ENCODE measurements around the gene TLR6. TPM values are rescaled to one million over a fixed set of nuclear protein-coding genes. Genes with fewer than 3 reads are reported as not detected.

TLR6 gene
- total and polyA plus RNA-seq, 2 of the 8 experiments (the other 6 are each of a cell fraction or from before 2014, with no cell fraction given): 0.02 to 0.09 TPM

GRCh38 chr4:38876636-38877035 lies 20.0 kb upstream of the TLR6 start:
- 93% methylated on average over 2 of the region's 2 CpGs; no CpG with 5 or more reads in 1 of the 2 experiments for WGBS, 2 experiments (ENCODE audit: extremely low coverage in 1 of 2, insufficient coverage in 1 of 2, insufficient read length in 1 of 2, insufficient replicate concordance in 2 of 2, low coverage in 1 of 2, low lambda C conversion rate in 2 of 2, missing lambda C conversion rate in 1 of 2)
- H3K56ac ChIP-seq (replicated peaks; ENCODE audit: insufficient read length, low read depth, low read length): no peak overlapping the region
- H3K4me2 ChIP-seq (ENCODE audit: insufficient read depth in 1 of 2, low read depth in 2 of 2, low read length in 2 of 2): no peak overlapping the region
- no peak overlapping the region for H2BK20ac ChIP-seq (ENCODE audit: low read length)
- no peak overlapping the region for H3K18ac ChIP-seq (ENCODE audit: extremely low read depth, low read length)
- no peak overlapping the region for H4K5ac ChIP-seq (ENCODE audit: insufficient read length, low read depth, low read length)
- no peaks in the 10 kb centered on the region for H4K20me1 ChIP-seq (replicated peaks in 1 of 2; ENCODE audit: control insufficient read depth in 1 of 2, insufficient read depth in 2 of 2, low read length in 2 of 2)
- no peak overlapping the region for H3K23ac ChIP-seq (ENCODE audit: insufficient read length)
- ChIA-PET POLR2A (ENCODE audit: partially characterized antibody) (no interaction called here), CTCF (ENCODE audit: partially characterized antibody) (interaction anchor here (1.0 to 6.9 kb wide), 4 partner anchors 16 to 28 kb away, joined by 3 to 62 read pairs (median 4); no protein-coding TSS in a partner anchor)
- no peaks in the 10 kb centered on the region for H3K27me3 ChIP-seq (replicated peaks in 1 of 4; ENCODE audit: control insufficient read depth in 3 of 4, extremely low read depth in 1 of 4, insufficient read depth in 3 of 4, low read length in 3 of 4)
- no peak overlapping the region for H2AFZ ChIP-seq (ENCODE audit: low read length)
- no peaks in the 10 kb centered on the region for H3K4me1 ChIP-seq (replicated peaks in 1 of 4; ENCODE audit: control insufficient read depth in 3 of 4, insufficient read depth in 4 of 4, low read length in 3 of 4)
- peaks cover 0 to 3% (median 0%) of the 10 kb centered on the region in 4 experiments; a peak in 1 of 8 replicates for H3K36me3 ChIP-seq (ENCODE audit: control insufficient read depth in 2 of 4, insufficient read depth in 4 of 4, low read length in 3 of 4)
- no peak overlapping the region for H2BK15ac ChIP-seq (ENCODE audit: low read length)
- peaks cover 6 to 10% of the 10 kb centered on the region in 2 experiments; a peak in 2 of 4 replicates for H3K9me3 ChIP-seq (ENCODE audit: insufficient read depth in 2 of 2, low read depth in 1 of 2, low read length in 1 of 2)
- no peak overlapping the region for H2BK5ac ChIP-seq (ENCODE audit: low read depth, low read length)
- TF ChIP-seq KDM1A (IDR thresholded peaks at IDR 0.05; ENCODE audit: borderline replicate concordance, low read length) (no peak), GABPA (IDR thresholded peaks at IDR 0.05; ENCODE audit: borderline replicate concordance, insufficient read depth, low read length) (no peak), CHD1 (IDR thresholded peaks at IDR 0.05; ENCODE audit: low read depth, low read length) (no peak), SIN3A (conservative IDR thresholded peaks at IDR 0.05 in 1 of 2, IDR thresholded peaks at IDR 0.05 in 1 of 2; ENCODE audit: low read depth in 1 of 2, low read length in 2 of 2) (no peak), EP300 (IDR thresholded peaks at IDR 0.05; ENCODE audit: borderline replicate concordance in 1 of 2, low read depth in 2 of 2, low read length in 2 of 2) (no peak), GTF2F1 (IDR thresholded peaks at IDR 0.05; ENCODE audit: borderline replicate concordance, low read depth, low read length) (no peak), BRCA1 (IDR thresholded peaks at IDR 0.05; ENCODE audit: low read depth, low read length) (no peak), TCF12 (IDR thresholded peaks at IDR 0.05; ENCODE audit: low read depth, low read length) (no peak), JUND (IDR thresholded peaks at IDR 0.05; ENCODE audit: low read length) (no peak)
- H4K91ac ChIP-seq (replicated peaks; ENCODE audit: insufficient read length, low read length): no peak overlapping the region
- DNase-seq (ENCODE audit: low read depth in 1 of 2, low spot score in 2 of 2) (no peak), FAIRE-seq (no peak)
- H3K79me1 ChIP-seq (ENCODE audit: low read depth, low read length): no peaks in the 10 kb centered on the region
- H3K4me3 ChIP-seq (ENCODE audit: extremely low read depth in 1 of 4, insufficient read depth in 2 of 4, low read depth in 3 of 4, low read length in 4 of 4): no peak overlapping the region
- no peak overlapping the region for H3K27ac ChIP-seq (ENCODE audit: low read depth, low read length)
- no peaks in the 10 kb centered on the region for H3K79me2 ChIP-seq (ENCODE audit: control insufficient read depth in 1 of 2, insufficient read depth in 2 of 2, low read length in 2 of 2)
- H2BK120ac ChIP-seq (replicated peaks; ENCODE audit: low read depth, low read length): no peak overlapping the region
- H3K4ac ChIP-seq (replicated peaks; ENCODE audit: insufficient read length, low read depth, low read length): no peak overlapping the region
- no peak overlapping the region for H3K9ac ChIP-seq (replicated peaks in 1 of 4; ENCODE audit: extremely low read depth in 1 of 4, low read depth in 3 of 4, low read length in 3 of 4)
- no peaks in the 10 kb centered on the region for H3K23me2 ChIP-seq (ENCODE audit: low read depth, low read length)
- H3K14ac ChIP-seq (ENCODE audit: insufficient read length): no peak overlapping the region
- H2AK5ac ChIP-seq (ENCODE audit: low read depth, low read length): no peak overlapping the region
- H2BK12ac ChIP-seq (ENCODE audit: low read depth, low read length): no peak overlapping the region
- no peak overlapping the region for H4K8ac ChIP-seq (ENCODE audit: extremely low read depth, insufficient read depth, low read length)
